NOMO-1 treated with DMSO at 0.1 percent for 48 hours (cell line): Measurements from ENCODE around the gene NCOR2.
A peak's percentile ranks its signal among the peaks of the same experiment; 100 is the strongest.

Experiments
- DNase-seq: peaks from one replicate; lab custom pipeline; 2025; ENCODE audit not compliant: unreplicated experiment; lab: John Stamatoyannopoulos, UW

Gene NCOR2

DNA sequence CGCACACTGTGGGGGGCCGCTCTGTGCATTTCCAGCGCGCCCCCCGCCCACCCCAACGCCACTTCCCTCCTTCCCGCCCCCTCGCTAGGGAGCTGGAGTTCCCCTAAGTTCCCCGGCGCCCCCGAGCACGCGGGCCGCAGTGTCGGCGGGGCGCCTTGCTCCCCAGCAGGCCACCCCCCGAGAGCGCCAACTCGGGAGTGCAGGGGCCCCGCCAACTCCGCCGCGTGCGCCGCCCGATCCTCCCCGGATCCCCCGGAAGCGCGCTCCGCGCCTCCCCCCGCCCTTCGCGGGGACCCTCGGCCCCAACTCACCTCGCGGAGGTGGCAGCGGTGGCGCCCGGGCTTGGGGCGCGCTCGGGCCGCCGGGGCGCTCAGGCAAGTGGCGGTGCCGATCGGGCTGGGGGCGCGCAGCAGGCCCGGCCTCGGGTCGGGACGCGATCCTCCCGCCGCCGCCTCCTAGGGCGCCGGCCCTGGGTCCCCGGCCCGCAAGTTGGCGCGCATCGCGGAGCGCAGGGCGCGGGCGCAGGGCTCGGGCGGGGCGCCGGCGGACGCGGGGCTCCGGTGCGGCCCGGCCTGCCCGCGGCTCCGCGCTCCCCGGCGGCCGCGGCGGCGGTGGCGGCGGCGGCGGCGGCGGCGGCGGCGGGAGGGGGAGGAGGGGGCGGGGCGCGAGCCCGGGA is at the start of gene NCOR2:
NCOR2 (minus strand) TSS at position 616 of the 676 bp plus-strand sequence. CDS start 72,361 bp downstream, outside the sequence.
- DNase-seq, result peak; percentile 7

DNA sequence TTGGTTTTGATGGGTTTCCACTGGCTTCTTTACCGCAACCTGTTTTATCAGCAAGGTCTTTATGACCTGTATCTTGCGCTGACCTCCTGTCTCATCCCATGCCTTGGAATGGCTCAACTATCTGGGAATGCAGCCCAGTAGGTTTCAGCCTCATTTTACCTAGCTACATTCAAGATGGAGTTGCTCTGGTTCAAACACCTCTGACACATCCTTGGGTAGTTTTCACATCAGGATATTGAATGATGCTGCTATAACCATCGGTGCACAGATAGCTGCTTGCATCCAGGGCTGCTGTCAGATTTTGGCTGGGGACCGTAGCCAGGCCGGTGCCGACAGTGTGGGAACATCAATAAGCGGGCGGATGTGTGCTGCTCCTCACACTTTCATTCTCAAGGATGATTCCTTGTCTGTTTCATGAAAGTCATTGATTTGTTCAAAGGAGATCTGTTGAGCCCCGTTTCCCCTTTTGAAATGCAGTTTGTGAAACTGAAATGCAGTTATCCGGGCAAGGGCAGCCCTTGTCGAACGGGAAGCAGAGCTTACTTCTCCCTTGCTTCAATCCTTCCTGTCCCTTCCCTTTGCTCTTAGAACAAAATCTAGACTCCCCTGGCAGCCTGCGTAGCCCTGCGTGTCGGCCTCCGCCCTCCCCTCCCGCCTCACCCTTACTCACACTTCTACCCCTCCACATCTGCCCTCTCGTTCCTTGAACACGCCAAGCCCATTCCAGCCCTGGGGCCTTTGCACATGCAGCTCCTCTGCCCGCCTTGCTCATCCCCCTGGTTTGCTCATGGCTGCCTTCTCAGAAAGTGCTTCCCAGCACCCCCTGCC is 49.2 kb upstream of the NCOR2 start:
- peak; percentile 78 for DNase-seq

DNA sequence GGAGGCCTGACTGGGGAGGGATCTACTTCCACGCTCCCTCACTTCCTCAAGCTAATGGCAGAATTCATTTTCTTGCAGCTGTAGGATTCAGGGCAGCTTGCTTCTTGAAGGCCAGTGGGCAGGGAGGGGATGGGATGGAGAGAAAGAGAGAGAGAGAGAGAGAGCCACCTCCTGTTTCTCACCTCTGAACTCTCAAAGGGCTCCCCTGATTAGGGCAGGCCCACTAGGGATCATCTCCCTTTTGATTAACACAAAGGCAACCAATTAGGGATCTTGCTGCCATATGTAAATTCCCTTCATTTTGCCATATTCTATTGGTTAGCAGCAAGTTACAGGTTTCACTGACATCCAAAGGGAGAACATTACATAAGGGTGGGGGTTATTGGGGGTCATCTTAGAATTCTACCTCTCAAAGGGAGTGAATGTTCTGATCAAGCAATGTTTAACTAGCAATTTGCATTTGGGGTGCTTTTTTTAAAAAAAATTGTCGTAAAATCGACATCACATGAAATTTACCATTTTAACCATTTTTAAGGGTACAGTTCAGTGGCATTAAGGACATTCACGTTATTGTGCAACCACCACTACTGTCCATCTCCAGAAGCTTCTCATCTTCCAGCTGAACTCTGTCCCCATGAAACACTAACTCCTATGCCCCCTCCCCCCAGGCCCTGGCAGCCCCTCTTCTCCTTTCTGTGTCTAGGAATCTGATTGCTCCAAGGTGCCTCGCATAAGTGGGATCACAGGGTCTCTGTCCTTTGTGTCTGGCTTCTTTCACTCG is 47.3 kb upstream of the NCOR2 start:
- no peak for DNase-seq

DNA sequence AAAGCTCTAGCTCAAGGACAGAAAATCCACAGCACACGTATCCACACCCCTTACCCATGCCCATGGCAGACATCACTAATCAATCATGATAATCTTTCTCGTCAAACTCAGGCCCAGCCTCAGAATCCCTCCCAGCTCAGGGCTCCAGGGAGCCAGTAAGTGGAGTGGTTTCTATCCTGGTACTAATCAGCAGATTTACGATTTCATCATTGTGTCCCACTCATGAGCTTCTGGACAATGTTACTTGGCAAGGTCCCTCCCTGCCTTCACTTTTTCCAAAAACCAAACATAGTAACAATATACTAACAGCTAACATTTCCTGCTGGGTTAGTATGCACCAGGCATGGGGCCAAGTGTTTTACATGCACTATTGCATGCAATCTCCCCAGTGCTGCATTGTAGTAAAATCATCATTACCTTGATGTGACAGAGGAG is 45.8 kb upstream of the NCOR2 start:
- no peak for DNase-seq

DNA sequence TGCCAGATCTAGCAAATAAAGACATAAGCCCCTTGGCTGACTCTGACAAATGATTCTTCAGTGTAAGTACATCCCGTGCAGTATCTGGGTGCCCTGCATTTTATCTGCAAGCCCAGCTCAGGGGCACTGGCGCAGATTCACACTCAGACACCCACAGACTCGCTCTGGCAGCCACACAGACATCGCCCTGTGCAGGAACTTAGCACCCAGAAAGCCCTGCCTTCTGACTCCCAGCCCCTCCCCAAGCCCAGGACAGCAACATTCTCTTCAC is 44.9 kb upstream of the NCOR2 start:
- no peak for DNase-seq

DNA sequence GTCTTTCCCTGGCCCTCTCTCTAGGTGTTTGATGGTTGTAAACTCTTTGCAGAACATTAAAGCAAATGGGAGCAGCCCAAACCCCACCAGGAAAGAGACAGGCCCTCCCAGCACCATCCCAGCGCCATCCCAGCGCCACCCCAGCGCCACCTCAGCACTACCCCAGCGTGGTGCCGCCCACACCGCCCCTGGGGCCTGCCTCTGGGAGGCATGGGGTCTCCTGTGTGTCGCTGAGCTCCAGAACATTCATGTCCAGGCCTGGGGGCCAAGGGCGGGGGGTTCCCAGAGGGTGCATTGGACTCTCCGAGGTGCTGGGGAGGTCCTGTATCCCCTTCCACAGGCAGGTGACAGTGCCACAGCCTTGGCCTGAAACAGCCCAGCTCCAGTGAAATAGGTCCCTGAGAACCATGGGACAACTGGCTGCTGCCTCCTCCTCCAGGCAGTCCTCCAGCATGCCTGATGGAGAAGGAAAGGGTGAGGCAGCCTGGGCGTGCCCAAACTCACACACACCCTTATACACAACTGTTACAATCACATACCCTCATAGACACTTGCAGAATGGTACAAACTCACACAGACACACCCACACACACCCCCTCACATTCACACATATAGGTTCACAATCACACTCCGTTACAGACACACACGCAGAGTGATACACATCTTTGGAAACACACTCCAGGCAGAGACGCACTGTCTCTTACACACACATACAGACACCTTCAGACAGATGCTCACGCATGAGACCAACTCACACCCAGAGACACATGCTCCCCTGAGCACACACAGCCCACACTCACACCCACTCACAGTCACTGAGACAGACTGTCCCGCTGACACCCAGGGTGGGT is 44.4 kb upstream of the NCOR2 start:
- DNase-seq, result no peak

DNA sequence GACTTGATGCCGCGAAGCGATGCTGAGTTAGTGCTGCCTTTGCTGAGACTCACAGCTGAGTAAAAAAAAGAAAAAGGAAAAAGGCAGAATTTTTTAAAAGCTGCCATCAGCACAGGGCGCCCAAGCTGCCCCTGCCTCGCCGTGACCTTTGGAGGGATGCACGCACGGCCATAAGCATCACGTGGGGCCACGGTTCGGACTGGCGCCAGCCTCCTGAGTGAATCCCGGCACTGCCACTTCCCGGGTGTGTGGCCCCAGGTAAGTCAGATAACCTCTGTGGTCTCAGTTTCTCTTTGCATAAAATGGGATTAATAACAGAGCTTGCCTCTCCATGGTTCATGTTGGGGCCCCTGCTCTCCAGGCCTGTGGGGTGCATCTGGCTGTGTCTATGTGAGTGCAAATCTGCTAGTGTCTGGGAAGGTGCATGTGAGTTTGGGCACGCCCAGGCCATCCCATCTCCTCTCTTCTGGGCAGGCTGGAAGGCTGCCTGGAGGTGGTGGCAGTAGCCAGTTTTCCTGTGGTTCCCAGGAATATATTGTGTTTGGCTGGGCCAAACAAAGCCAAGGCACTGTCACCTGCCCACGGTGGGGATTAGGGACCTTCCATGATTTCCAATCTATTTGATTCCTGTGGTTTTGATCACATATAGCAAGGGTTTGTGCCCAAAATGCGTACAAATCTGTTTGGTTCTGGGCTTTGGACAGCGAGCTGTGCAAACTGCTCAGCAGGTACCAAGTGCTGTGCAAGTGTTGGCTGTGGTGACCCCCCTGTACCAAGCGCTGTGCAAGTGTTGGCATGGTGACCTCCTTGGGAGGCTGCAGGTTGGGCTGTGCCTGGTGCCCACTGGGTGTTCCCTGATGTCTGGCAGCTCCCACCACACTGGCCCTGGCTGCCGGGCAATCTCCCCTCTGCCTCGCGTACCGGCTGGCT is 43.5 kb upstream of the NCOR2 start:
- DNase-seq, result no peak

DNA sequence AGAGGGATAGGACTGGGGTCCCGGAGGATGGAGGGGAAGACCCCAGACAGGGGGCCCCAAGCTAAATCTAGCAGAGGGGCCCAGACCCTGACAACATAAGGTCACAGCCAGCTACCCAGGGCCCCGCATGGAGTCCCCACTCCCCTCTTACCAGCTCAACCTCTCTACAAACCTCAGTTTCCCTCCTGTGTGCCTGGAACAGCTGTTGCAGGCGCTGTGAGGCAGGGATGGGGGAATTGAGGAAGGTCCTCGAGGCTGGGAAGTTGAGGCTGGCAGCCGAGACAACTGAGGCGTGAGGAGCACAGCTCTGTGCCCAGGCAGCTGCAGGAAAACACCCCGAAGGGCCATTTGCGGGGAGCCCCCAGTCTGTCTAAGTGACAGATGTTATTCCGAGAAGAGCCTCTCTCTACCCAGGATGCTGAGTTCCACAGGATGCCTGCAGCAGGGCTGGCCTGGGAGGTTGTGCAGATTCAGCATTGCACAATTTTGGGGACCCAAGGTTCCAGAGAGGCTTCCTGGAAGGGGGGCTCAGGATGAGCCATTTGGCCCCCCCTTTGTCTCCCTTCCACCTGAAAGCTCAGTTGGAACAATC is 42.7 kb upstream of the NCOR2 start:
- DNase-seq, result no peak

DNA sequence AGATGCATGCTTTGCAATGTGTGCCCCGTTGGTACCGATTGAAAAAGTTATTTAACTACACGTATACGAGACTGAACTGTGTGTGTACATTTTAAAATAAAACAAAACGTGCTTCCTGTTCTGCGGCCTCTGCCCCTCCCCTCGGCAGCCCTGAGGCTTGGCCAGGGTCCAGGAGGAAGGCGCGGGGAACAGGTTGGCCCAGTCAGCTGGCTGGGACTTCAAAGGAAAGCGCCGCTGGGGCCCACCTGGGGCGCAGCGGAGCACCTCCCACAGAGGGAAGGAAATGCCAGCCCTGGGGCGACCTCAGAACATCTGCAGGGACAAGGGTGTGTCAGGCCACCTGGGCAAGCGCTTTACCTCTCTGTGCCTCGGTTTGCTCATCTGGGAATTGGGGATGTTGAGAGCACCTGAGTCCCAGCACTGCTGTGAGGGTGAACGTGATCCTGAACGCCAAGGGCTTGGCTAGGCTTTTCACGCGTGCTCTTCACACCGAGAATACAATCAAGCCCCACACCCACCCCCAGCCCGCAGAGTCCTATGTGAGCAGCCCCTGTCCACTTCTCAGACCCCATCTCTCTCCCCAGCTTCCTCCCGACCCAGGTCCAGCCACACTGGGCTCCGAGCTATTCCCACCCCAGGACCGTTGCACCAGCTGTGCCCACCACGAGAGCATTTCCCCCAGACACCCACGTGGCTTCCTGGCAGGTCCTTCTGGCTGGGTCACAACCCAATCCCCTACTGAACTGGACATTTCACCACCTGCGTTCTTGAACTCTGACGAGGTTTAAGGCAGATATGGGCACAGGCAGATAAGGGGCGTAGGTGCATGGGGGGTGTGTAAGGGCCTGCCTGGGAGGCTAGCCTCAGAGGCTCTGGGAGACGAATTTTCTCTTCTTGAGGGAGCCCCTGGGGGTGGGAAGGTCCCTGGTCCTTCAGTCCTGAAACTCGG is 41.9 kb upstream of the NCOR2 start:
- peak; percentile 80 for DNase-seq

DNA sequence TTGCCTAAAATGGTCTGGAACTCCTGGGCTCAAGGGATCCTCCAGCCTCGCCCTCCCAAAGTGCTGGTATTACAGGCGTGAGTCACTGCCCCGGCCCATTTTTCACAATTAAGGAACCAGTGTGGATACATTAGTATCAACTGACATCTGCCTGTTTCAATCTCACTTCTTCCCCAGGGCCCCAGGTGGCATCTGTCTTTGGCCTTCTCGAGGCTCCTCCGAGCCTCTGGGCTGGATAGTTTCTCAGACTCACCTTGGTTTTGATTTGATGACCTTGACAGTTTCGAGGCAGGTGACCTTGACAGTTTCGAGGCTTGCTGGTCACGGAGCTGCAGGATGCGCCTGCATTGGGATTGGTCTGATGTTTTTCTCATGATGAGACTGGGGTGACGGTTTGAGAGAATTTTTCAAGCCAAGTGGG is 41.0 kb upstream of the NCOR2 start:
- peak; percentile 54 for DNase-seq

DNA sequence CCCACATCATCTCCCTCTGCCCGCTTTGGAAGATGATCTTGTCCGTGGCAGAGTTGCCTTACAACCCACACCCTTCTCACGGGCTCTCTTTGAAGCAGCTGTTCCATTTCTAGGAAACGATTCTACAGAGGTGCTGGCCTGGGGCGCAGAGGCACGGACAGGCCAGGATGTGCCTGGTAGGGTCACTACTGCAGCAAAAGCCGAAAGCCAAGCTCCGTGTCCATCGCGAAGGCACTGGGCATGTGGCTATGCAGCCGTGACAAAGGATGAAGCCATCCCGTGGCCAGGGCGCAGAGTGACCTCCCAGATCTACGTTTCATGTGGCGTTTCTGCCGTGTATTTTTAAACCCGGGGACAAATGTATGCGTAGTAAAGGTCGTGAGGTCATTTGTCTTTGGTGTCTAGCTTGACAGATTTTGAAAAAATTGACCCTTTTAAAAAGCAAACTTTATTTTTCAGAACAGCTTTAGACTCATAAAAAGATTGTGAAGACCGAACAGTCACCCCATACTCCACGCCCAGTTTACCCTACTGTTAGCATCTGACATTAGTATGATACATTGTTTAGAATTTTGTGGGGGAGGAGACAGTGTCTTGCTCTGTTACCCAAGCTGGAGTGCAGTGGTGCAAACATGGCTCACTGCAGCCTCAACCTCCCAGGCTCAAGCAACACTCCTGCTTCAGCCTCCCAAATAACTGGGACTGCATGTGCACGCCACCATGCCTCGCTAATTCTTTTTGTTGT is 40.4 kb upstream of the NCOR2 start:
- no peak for DNase-seq

DNA sequence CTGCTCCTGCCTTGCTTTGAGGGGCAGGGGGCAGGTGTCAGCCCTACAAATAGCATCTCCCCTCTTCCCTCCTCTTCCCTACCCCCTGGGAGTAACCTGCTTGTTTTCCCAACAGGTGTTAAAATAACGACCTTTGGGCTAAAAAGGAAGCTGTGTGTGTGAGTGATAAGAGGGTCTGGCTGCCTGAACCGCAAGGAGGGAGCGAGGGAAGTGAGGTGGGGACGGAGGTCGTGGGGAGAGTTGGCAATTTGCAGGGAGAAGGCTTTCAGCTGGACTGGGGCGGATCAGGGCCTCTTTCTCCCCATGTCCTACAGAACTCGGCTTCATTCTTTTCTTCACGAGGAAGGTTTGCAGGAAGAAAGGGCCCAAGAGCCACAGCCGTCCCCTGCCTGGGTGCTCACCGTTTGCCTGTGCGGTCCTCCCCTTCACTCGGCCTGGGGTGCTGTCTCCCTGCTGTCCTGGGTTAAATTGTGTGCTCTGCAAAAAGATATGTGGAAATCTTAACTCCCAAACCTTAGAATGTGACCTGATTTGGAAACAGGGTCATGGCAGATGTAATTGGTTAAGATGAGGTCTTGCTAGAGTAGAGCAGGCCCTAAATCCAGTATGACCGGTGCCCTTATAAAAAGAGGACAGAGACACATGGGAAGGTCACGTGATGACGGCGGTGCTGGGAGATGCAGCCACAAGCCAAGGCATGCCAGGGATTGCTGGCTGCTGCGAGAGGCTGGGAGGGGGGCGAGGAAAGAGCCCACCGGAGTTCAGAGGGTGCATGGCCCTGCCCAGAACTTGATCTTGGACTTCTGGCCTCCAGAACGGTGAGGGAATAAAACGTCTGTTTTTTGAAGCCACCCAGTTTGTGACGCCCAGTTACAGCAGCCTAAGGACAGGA is 38.7 kb upstream of the NCOR2 start:
- DNase-seq, result no peak

DNA sequence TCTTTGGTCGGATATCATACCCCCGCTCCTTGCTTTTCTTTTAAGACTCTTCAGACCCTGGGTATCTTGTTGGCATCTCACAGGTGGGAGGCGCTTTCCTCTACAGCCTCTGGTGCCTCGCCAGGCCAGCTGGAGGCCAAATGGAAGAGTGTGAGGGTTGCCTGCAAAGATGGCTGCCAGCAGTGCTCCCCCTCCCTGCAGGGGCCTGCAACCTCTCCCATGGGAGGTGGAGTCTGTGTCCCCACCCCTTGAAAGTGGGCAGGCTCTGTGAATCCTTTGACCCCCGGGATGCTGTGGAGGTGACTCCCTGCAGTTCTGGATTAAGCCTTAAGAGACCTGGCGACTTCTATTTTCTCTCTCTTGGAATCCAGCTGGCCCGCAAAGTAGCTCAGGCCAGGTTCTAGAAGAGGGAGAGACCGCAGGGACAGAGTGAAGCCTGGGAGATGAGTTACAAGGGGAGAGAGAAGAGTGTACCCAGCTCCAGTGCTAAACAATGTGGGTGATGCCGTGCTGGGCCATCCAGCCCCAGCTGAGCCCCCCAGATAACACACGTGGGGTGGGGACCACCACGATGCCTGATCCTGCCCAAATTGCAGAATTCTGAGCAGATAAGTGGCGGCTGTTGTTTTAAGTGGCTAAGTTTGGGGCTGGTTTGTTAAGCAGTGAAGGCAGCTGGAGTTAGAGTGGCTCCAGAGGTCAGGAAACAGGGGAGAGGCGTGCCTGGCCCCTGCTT is 37.9 kb upstream of the NCOR2 start:
- DNase-seq, result no peak

DNA sequence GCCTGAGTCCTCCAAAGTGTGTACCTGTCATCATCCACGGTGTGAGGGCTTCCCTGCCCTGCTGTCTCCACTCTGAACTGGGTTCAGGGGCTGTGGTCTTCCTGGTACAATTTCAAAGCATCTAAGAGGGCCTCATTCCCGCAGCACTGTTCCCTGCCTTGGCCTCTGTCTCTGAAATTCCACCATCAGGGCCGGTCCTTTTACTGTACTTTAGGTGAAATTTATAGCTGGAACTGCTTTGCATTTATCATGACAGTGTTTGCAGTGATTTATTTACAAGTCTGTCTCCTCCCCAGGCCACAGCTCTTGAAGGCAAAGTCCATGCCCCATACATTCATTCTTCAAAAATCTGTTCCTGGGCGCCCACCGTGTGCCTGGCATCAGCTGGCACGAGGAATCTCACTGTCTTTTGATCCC is 36.9 kb upstream of the NCOR2 start:
- DNase-seq, result no peak

DNA sequence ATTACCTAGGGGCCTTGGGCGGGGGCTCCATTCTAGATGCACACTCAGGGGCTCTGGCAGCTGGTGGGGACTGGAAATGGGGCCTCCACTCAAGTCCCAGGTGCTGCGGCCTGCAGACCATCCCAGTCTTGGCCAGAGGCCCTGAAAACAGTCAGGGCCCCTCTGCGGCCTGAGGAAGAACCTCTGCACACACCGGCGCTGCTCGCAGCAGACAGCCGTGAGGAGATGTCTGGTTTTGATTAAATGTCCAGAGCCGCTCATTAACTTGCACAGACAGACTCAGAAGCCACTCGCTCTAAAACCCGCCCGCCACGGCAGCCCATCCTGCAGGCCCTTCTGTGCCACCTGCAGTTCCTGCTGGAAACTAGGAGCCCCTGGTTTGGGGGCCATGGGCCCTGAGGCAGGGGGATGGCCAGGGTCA is 36.4 kb upstream of the NCOR2 start:
- DNase-seq, result no peak

DNA sequence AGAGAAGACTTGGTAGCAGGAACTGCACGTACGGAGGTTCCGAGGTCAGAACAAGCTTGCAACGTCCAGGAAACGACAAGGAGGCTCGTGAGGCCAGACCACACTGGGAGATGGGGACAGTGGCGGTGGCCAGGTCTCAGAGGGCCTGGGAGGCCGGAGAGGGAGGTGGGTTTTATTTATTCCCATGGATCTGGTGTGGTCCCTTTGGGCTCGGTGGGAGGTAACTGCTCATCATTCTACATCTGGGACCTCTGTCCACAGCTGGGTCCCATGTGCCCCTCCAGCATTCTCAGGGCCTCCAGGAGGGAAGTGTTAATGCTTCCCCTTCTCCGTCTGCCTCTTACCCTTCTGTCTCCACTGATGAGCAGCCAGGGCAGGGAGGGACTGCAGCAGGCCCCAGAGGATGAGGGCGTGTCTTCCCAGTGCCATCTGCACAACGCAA is 35.7 kb upstream of the NCOR2 start:
- no peak for DNase-seq
